ENCODE results near the gene BEND7.

The BEND7 gene

GRCh38 chr10:13518076-13518692 lies 10.6 kb downstream of the BEND7 start:
- no peak for DNase-seq

DNA sequence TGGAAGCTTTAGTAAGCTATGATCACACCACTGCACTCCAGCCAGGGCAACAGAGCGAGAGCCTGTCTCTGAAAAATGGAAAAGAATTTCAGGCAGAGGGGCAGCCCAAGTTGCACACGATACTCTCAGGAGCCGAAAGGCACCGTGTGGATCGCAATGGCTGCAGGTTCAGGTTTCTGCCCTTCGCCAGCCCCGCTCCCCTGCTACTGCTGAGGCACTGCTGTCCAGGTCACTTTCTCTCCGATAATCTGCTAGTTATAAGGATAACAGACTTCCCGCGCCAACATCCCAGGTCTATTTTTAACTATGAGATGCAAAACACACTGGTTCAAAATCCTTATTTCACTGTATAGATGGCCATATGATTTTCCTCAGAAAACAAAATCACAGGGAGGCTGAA lies 11.1 kb downstream of the BEND7 start:
- DNase-seq, result no peak

GRCh38 chr10:13516176-13516575 lies 12.6 kb downstream of the BEND7 start:
- no peak for DNase-seq

GRCh38 chr10:13515467-13515866 lies 13.3 kb downstream of the BEND7 start:
- DNase-seq, result no peak

GRCh38 chr10:13514296-13514695 lies 14.5 kb downstream of the BEND7 start:
- no peak for DNase-seq

GRCh38 chr10:13512564-13512963 lies 16.2 kb downstream of the BEND7 start:
- DNase-seq, result no peak

DNA sequence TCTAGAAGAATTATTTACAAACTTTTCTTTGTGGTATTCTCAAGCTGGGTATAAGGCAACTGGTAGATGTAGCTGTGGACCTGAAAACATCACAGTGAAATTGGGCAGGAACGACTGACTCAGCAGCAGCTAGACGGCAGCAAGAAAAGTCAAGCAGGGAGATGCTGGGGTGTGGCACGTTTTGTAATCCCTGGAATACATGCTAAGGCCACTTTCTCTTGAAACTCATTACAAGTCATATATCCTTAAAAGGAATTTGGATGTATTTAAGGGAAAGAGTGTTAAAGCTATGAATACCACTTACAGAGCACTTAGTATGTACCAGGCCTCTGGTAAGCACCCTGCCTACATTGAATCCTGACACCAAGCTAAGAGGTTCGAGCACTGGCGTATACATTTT lies 17.4 kb downstream of the BEND7 start:
- DNase-seq, result no peak

GRCh38 chr10:13505052-13505680 lies 23.6 kb downstream of the BEND7 start:
- no peak for DNase-seq

- no peak for DNase-seq
Measured at GRCh38 chr10:13503745-13504463, 24.9 kb downstream of the BEND7 start.

DNA sequence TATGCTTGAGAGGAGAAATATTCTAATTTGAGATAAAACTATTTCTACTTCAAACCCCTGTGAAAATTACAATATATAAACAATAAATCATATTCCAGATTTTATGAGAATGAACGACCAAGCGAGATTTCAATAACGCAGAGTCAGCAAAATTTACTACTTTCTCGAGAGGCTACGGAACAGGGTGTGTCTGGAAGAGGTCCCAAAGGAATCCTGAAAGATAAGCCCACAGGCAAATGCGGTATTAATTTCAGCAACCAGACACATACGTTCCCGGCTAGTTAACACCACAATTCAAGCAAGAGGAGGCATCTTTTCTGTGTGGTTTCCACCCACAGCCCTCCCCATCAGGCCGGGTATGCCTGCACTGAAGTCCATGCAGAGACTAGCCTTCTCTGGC lies 26.4 kb downstream of the BEND7 start:
- DNase-seq, result no peak

DNA sequence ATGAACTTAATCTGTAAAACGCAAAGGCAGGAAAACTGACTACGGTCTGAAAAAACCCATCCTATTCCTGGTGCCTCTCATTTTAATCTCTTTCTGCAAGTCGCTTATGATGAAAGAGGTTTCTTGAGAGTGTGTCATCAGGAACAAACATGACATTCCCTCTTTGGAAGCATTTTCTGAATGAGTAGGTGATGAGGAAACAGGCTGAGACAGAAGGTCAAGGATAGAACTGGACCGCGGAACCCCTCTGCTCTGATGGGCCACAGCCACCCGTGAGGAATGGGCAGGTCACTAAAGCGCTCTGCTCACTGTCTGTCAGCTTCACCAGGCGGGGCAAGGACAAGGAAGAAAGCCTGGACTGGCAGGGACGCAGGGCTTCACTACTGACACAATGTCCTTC lies 28.6 kb downstream of the BEND7 start:
- DNase-seq, result no peak

- DNase-seq, result no peak
Measured at GRCh38 chr10:13499150-13499549, 29.7 kb downstream of the BEND7 start.

DNA sequence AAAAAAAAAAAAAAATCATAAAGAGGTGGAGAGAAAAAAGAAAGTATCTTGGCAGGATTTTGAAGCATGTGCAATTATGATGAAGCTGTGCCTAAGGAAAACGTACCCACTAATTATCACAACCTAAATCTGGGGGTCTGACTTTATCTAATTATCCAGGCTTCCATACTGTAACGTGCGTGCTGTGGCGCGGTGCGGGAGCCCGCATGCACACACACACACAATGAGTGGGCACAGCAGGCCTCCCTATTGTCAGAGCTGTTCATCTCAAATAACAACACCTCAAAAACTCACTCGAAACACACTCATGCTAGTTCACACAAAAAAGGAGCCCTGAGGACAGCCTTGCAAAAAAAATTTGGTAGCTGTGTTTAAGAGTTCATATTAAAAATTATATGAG lies 31.9 kb downstream of the BEND7 start:
- DNase-seq, result no peak

DNA sequence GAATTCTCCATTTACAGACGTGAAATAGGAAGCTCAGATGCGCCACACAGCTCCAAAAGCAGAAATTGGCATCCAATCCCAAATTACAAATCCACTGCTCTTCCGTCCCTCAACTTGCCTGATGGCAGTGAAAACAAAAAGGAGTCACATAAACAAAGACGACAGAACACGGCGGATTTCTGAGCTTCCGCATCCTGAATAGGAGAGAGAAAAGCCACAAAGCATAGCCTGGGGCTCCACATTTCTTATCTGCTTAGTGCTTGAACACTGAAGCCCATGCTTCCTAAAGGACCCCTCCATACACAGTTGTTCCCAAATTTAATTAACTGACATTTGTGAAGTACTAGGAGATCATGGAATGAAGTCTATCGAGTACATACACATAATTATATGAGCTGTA lies 32.6 kb downstream of the BEND7 start:
- DNase-seq, result no peak

- no peak for DNase-seq
Measured at GRCh38 chr10:13492493-13493180, 36.2 kb downstream of the BEND7 start.

- DNase-seq, result no peak
Measured at GRCh38 chr10:13491747-13492360, 37.0 kb downstream of the BEND7 start.

- no peak for DNase-seq
Measured at GRCh38 chr10:13490503-13490902, 38.3 kb downstream of the BEND7 start.

- DNase-seq, result no peak
Measured at GRCh38 chr10:13489035-13489599, 39.7 kb downstream of the BEND7 start.

- no peak for DNase-seq
Measured at GRCh38 chr10:13485623-13486022, 43.2 kb downstream of the BEND7 start.

GRCh38 chr10:13483951-13484350 lies 44.9 kb downstream of the BEND7 start:
- no peak for DNase-seq

GRCh38 chr10:13483073-13483472 lies 45.7 kb downstream of the BEND7 start:
- DNase-seq, result no peak

GRCh38 chr10:13481690-13482089 lies 47.1 kb downstream of the BEND7 start:
- DNase-seq, result no peak

DNA sequence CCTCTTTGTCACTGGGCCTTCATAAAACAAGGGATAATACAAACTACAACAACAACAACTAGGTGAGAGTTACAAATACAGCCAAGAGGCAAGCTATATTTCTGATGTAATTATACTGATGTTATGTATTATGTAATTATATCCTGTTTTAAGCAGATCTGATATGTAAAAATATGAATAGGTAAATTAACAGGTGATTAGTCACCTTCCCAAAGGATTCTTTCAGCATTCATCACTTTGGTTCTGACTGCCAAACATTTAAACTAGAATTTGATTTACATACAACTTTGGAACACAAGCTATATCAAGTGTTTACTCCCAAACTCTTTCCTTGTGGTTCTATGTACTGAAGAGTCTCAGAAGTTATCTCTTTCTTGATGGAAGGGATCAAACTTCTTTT lies 53.7 kb downstream of the BEND7 start:
- no peak for DNase-seq
